ENCODE measurements around the gene ADI1.
"Not testable (repeated sequence)": the region's sequence is repeated elsewhere in the genome, so short reads cannot be mapped to it uniquely, and the experiment has no call there.

Gene ADI1

GRCh38 chr2:3464401-3465005, 54.8 kb downstream of the ADI1 start:
- no peak for DNase-seq (ENCODE audit: low read depth in 2 of 2, low spot score in 1 of 2)

GRCh38 chr2:3463944-3464343, 55.4 kb downstream of the ADI1 start:
- no peak for DNase-seq (ENCODE audit: low read depth in 2 of 2, low spot score in 1 of 2)

GRCh38 chr2:3463186-3463835, 56.0 kb downstream of the ADI1 start:
- no peak for DNase-seq (ENCODE audit: low read depth in 2 of 2, low spot score in 1 of 2)

GRCh38 chr2:3462493-3463104, 56.7 kb downstream of the ADI1 start:
- DNase-seq (ENCODE audit: low read depth in 2 of 2, low spot score in 1 of 2): no peak

- no peak for DNase-seq (ENCODE audit: low read depth in 2 of 2, low spot score in 1 of 2)
Observed at GRCh38 chr2:3461801-3462492, 57.4 kb downstream of the ADI1 start.

GRCh38 chr2:3460831-3461800, 58.2 kb downstream of the ADI1 start:
- no peak for DNase-seq (ENCODE audit: low read depth in 2 of 2, low spot score in 1 of 2)

- DNase-seq (ENCODE audit: low read depth in 2 of 2, low spot score in 1 of 2): no peak
Observed at GRCh38 chr2:3460156-3460555, 59.2 kb downstream of the ADI1 start.

GRCh38 chr2:3459185-3460015, 59.9 kb downstream of the ADI1 start:
- no peak for DNase-seq (ENCODE audit: low read depth in 2 of 2, low spot score in 1 of 2)

- DNase-seq (ENCODE audit: low read depth in 2 of 2, low spot score in 1 of 2): no peak
Observed at GRCh38 chr2:3458396-3459184, 60.7 kb downstream of the ADI1 start.

- no peak for DNase-seq (ENCODE audit: low read depth in 2 of 2, low spot score in 1 of 2)
Observed at GRCh38 chr2:3457524-3458395, 61.6 kb downstream of the ADI1 start.

GRCh38 chr2:3456125-3456524, 63.2 kb downstream of the ADI1 start:
- no peak for DNase-seq (ENCODE audit: low read depth in 2 of 2, low spot score in 1 of 2)

GRCh38 chr2:3454802-3455201, 64.5 kb downstream of the ADI1 start:
- DNase-seq (ENCODE audit: low read depth in 2 of 2, low spot score in 1 of 2): no peak

- not testable (repeated sequence) for DNase-seq (ENCODE audit: low read depth in 2 of 2, low spot score in 1 of 2)
Observed at GRCh38 chr2:3454005-3454404, 65.3 kb downstream of the ADI1 start.

GRCh38 chr2:3453190-3453999, 65.9 kb downstream of the ADI1 start:
- DNase-seq (ENCODE audit: low read depth in 2 of 2, low spot score in 1 of 2): no peak

GRCh38 chr2:3451926-3452671, 67.2 kb downstream of the ADI1 start:
- DNase-seq (ENCODE audit: low read depth in 2 of 2, low spot score in 1 of 2): no peak

- DNase-seq (ENCODE audit: low read depth in 2 of 2, low spot score in 1 of 2): no peak
Observed at GRCh38 chr2:3451169-3451568, 68.2 kb downstream of the ADI1 start.

Data from stimulated activated CD8-positive, alpha-beta memory T cell treated with anti-CD3 and anti-CD28 coated beads, Interleukin-4, amount 100 ng/mL, for 1 hour (primary cell).